OCI-LY1 (cell line): ENCODE results near the gene PPP2R5C.

Source experiments
- H2AFZ ChIP-seq: fragments of 200-600 bp; sonication (generic), shearing (Covaris generic); 2 replicates; pipeline ENCODE4 v1.6.0; 2014; ENCODE audit warnings: antibody characterized with exemption, mild to moderate bottlenecking, low read length
- H3F3A ChIP-seq: fragments of 200-600 bp; sonication (generic), shearing (Covaris generic); 2 replicates; pipeline ENCODE4 v1.6.0; 2014; ENCODE audit warnings: mild to moderate bottlenecking, antibody characterized with exemption, low read length, moderate library complexity; ENCODE audit not compliant: insufficient read depth
- H3K27ac ChIP-seq: fragments of 200-600 bp; sonication (generic); 2 replicates; pipeline ENCODE4 v1.5.1; 2014; ENCODE audit warnings: low read length, mixed run types, mild to moderate bottlenecking, low read depth; ENCODE audit not compliant: poor library complexity, severe bottlenecking
- H3K27me3 ChIP-seq: fragments of 200-600 bp; sonication (generic); 2 replicates; pipeline ENCODE4 v1.6.0; 2014; ENCODE audit warnings: antibody characterized with exemption, mild to moderate bottlenecking, low read length, moderate library complexity; ENCODE audit not compliant: insufficient read depth
- H3K36me3 ChIP-seq: fragments of 200-600 bp; sonication (generic); 2 replicates; pipeline ENCODE4 v1.6.1; 2014; ENCODE audit warnings: mild to moderate bottlenecking, antibody characterized with exemption, low read length, moderate library complexity, mixed read lengths; ENCODE audit not compliant: insufficient read depth
- H3K4me1 ChIP-seq: fragments of 200-600 bp; sonication (generic); 2 replicates; pipeline ENCODE4 v1.5.1; 2014; ENCODE audit warnings: mild to moderate bottlenecking, low read length, moderate library complexity; ENCODE audit not compliant: insufficient read depth, severe bottlenecking
- H3K4me2 ChIP-seq: fragments of 200-600 bp; sonication (generic), shearing (Covaris generic); 2 replicates; pipeline ENCODE4 v1.6.1; 2014; ENCODE audit warnings: low read length
- H3K4me3 ChIP-seq: fragments of 200-600 bp; sonication (generic); 2 replicates; pipeline ENCODE4 v1.5.1; 2014; ENCODE audit warnings: low read length, low read depth, mild to moderate bottlenecking, mixed read lengths; ENCODE audit not compliant: poor library complexity, severe bottlenecking
- H3K79me2 ChIP-seq: fragments of 200-600 bp; shearing (Covaris generic); 2 replicates; pipeline ENCODE4 v1.6.1; 2016; ENCODE audit warnings: mixed run types, low read length, mixed read lengths; ENCODE audit not compliant: insufficient read depth
- H3K9ac ChIP-seq: fragments of 200-600 bp; sonication (generic), shearing (Covaris generic); 2 replicates; pipeline ENCODE4 v1.6.1; 2014; ENCODE audit warnings: mild to moderate bottlenecking, low read length, mixed read lengths
- H3K9me2 ChIP-seq: fragments of 200-600 bp; sonication (generic), shearing (Covaris generic); 2 replicates; pipeline ENCODE4 v1.6.1; 2014; ENCODE audit warnings: low read depth, mild to moderate bottlenecking, low read length, mixed read lengths
- H3K9me3 ChIP-seq: fragments of 200-600 bp; shearing (Covaris generic); 2 replicates; pipeline ENCODE4 v1.6.1; 2014; ENCODE audit warnings: low read length, mixed read lengths
- H4K20me1 ChIP-seq: fragments of 200-600 bp; sonication (generic), shearing (Covaris generic); 2 replicates; pipeline ENCODE4 v1.6.0; 2016; ENCODE audit warnings: mild to moderate bottlenecking, low read length; ENCODE audit not compliant: insufficient read depth
- CTCF ChIP-seq: fragments of 200-600 bp; sonication (generic), shearing (Covaris generic); IDR thresholded peaks from 2 replicates; pipeline ENCODE4 v1.5.1; 2017; ENCODE audit warnings: mild to moderate bottlenecking, antibody characterized with exemption, low read length, moderate library complexity, mixed read lengths
- EZH2 ChIP-seq: fragments of 200-600 bp; sonication (generic), shearing (Covaris generic); IDR thresholded peaks from 2 replicates; pipeline ENCODE4 v1.8.0; 2017; ENCODE audit warnings: borderline replicate concordance, mixed run types, mild to moderate bottlenecking, antibody characterized with exemption, low read length, moderate library complexity, mixed read lengths

PPP2R5C gene

GRCh38 chr14:101865288-101865687 is 103.8 kb downstream of the PPP2R5C start:
- TF ChIP-seq CTCF (no peak), EZH2 (no peak)
- Histone ChIP-seq H3K79me2 (peaks cover 43% of the 10 kb centered on the region), H3K36me3 (peaks cover 68% of the 10 kb centered on the region), H3K4me2 (no peak overlapping the region), H3F3A (no peaks in the 10 kb centered on the region; the same call in 1 of the 2 replicates), H3K27ac (no peak overlapping the region), H2AFZ (no peak overlapping the region), H4K20me1 (no peaks in the 10 kb centered on the region), H3K9ac (no peak overlapping the region), H3K9me3 (no peaks in the 10 kb centered on the region), H3K27me3 (no peaks in the 10 kb centered on the region), H3K4me3 (no peak overlapping the region), H3K4me1 (no peaks in the 10 kb centered on the region), H3K9me2 (no peaks in the 10 kb centered on the region)

GRCh38 chr14:101867854-101868253 is 106.3 kb downstream of the PPP2R5C start:
- Histone ChIP-seq H3K4me1 (peaks cover 8% of the 10 kb centered on the region), H3K9me3 (no peaks in the 10 kb centered on the region), H3K9me2 (no peaks in the 10 kb centered on the region), H3K4me2 (no peak overlapping the region), H3K4me3 (no peak overlapping the region), H3K27me3 (no peaks in the 10 kb centered on the region), H3K27ac (no peak overlapping the region), H3F3A (peaks cover 1% of the 10 kb centered on the region; the same call in 1 of the 2 replicates), H3K36me3 (peaks cover 43% of the 10 kb centered on the region), H3K9ac (no peak overlapping the region), H2AFZ (no peak overlapping the region), H4K20me1 (no peaks in the 10 kb centered on the region), H3K79me2 (peaks cover 54% of the 10 kb centered on the region)
- no peak for TF ChIP-seq EZH2
- TF ChIP-seq CTCF, result no peak

GRCh38 chr14:101869217-101869616 is 107.7 kb downstream of the PPP2R5C start:
- Histone ChIP-seq H3K27ac (no peak overlapping the region), H3K4me1 (peaks cover 18% of the 10 kb centered on the region), H2AFZ (no peak overlapping the region), H3K4me3 (no peak overlapping the region), H3K4me2 (no peak overlapping the region), H3K9me2 (no peaks in the 10 kb centered on the region), H3K79me2 (peaks cover 68% of the 10 kb centered on the region), H3F3A (0 out of 2 replicates have a peak, but pooled peaks cover 6% of the 10 kb centered on the region), H3K9me3 (no peaks in the 10 kb centered on the region), H4K20me1 (no peaks in the 10 kb centered on the region), H3K9ac (no peak overlapping the region), H3K27me3 (no peaks in the 10 kb centered on the region), H3K36me3 (peaks cover 38% of the 10 kb centered on the region)
- TF ChIP-seq CTCF, result no peak
- TF ChIP-seq EZH2, result no peak
